ENCODE measurements around the gene MRPL21. TPM values are rescaled to one million over a fixed set of nuclear protein-coding genes. Genes with fewer than 3 reads are reported as not detected.

The MRPL21 gene
- polyA plus RNA-seq, 1 donor (not counting 4 experiments of a cell fraction or from before 2014, with no cell fraction given): 120 TPM

GRCh38 chr11:68935516-68936357 lies 32.1 kb upstream of the MRPL21 start:
- DNase-seq (ENCODE audit: low read depth, low spot score): no peak
- Histone ChIP-seq H3K4me3 (ENCODE audit: control insufficient read depth in 2 of 3, extremely low read depth in 1 of 3, insufficient read depth in 2 of 3, low read depth in 1 of 3, low read length in 3 of 3) (no peak overlapping the region), H3K79me2 (ENCODE audit: control insufficient read depth, insufficient read depth, low read length) (no peaks in the 10 kb centered on the region), H3K9me1 (ENCODE audit: control insufficient read depth, extremely low read depth, insufficient read depth, low read length) (no peaks in the 10 kb centered on the region), H3K27ac (ENCODE audit: control insufficient read depth, insufficient read depth, low read length) (no peak overlapping the region), H3K36me3 (ENCODE audit: control insufficient read depth in 2 of 2, extremely low read depth in 1 of 2, insufficient read depth in 2 of 2, low read length in 2 of 2) (peaks cover 18 to 29% of the 10 kb centered on the region in 2 experiments), H3K4me2 (ENCODE audit: control insufficient read depth, extremely low read depth, insufficient read depth, low read depth, low read length) (no peak overlapping the region), H3K9me3 (ENCODE audit: control insufficient read depth, low read depth, low read length) (no peaks in the 10 kb centered on the region), H3K9ac (ENCODE audit: control insufficient read depth, extremely low read depth, insufficient read depth, low read length) (no peak overlapping the region), H3K4me1 (ENCODE audit: control insufficient read depth, extremely low read depth, insufficient read depth, low read length) (no peaks in the 10 kb centered on the region), H2AFZ (ENCODE audit: control insufficient read depth, low read length) (no peak overlapping the region), H3K27me3 (ENCODE audit: control insufficient read depth, extremely low read depth, insufficient read depth, low read length) (no peaks in the 10 kb centered on the region), H4K20me1 (ENCODE audit: control insufficient read depth, extremely low read depth, insufficient read depth, low read length) (no peaks in the 10 kb centered on the region)
- TF ChIP-seq EZH2 (IDR thresholded peaks at IDR 0.05; ENCODE audit: low read length) (no peak), CTCF (optimal IDR thresholded peaks at IDR 0.05 in 1 of 3, IDR thresholded peaks at IDR 0.05 in 1 of 3, conservative IDR thresholded peaks at IDR 0.05 in 1 of 3; ENCODE audit: extremely low read depth in 1 of 3, insufficient read depth in 2 of 3, low read length in 3 of 3) (no peak)
- FAIRE-seq: no peak
- dilution Hi-C loops (cut with MboI; ENCODE audit: extremely low pct_ligation_motif_present, low sequenced_read_pairs): no loop called here

- no peak for TF ChIP-seq CTCF (optimal IDR thresholded peaks at IDR 0.05 in 1 of 3, IDR thresholded peaks at IDR 0.05 in 1 of 3, conservative IDR thresholded peaks at IDR 0.05 in 1 of 3; ENCODE audit: extremely low read depth in 1 of 3, insufficient read depth in 2 of 3, low read length in 3 of 3)
- TF ChIP-seq EZH2 (IDR thresholded peaks at IDR 0.05; ENCODE audit: low read length): no peak
- dilution Hi-C loops (cut with MboI; ENCODE audit: extremely low pct_ligation_motif_present, low sequenced_read_pairs): no loop called here
- no peak for FAIRE-seq
- no peak overlapping the region for H3K9ac ChIP-seq (ENCODE audit: control insufficient read depth, extremely low read depth, insufficient read depth, low read length)
- H3K79me2 ChIP-seq (ENCODE audit: control insufficient read depth, insufficient read depth, low read length): no peaks in the 10 kb centered on the region
- no peaks in the 10 kb centered on the region for H3K4me1 ChIP-seq (ENCODE audit: control insufficient read depth, extremely low read depth, insufficient read depth, low read length)
- H2AFZ ChIP-seq (ENCODE audit: control insufficient read depth, low read length): no peak overlapping the region
- H3K4me2 ChIP-seq (ENCODE audit: control insufficient read depth, extremely low read depth, insufficient read depth, low read depth, low read length): no peak overlapping the region
- H3K27me3 ChIP-seq (ENCODE audit: control insufficient read depth, extremely low read depth, insufficient read depth, low read length): no peaks in the 10 kb centered on the region
- no peaks in the 10 kb centered on the region for H3K9me3 ChIP-seq (ENCODE audit: control insufficient read depth, low read depth, low read length)
- no peak for DNase-seq (ENCODE audit: low read depth, low spot score)
- no peaks in the 10 kb centered on the region for H3K9me1 ChIP-seq (ENCODE audit: control insufficient read depth, extremely low read depth, insufficient read depth, low read length)
- H4K20me1 ChIP-seq (ENCODE audit: control insufficient read depth, extremely low read depth, insufficient read depth, low read length): no peaks in the 10 kb centered on the region
- no peak overlapping the region for H3K4me3 ChIP-seq (ENCODE audit: control insufficient read depth in 2 of 3, extremely low read depth in 1 of 3, insufficient read depth in 2 of 3, low read depth in 1 of 3, low read length in 3 of 3)
- H3K36me3 ChIP-seq (ENCODE audit: control insufficient read depth in 2 of 2, extremely low read depth in 1 of 2, insufficient read depth in 2 of 2, low read length in 2 of 2): peaks cover 21 to 30% of the 10 kb centered on the region in 2 experiments
- H3K27ac ChIP-seq (ENCODE audit: control insufficient read depth, insufficient read depth, low read length): no peak overlapping the region
These were observed 31.4 kb upstream of the MRPL21 start for GRCh38 chr11:68935066-68935465.

All from keratinocyte (primary cell).